Liver (tissue), 3 donors: ENCODE results near the gene LYRM2.

Source experiments
- CTCF ChIP-seq: fragments of 150-350 bp; IDR thresholded peaks from 2 replicates; pipeline ENCODE4 v1.5.1; 2017; ENCODE audit warnings: improper control_type of control experiment, low read depth, low read length; ENCODE audit not compliant: missing input control
- EGR1 ChIP-seq, 2 donors: IDR thresholded peaks; 2 replicates each; pipeline ENCODE4 v1.6.1; 2016 to 2018; ENCODE audit warnings: antibody characterized with exemption in 2 of 2, low read depth in 2 of 2
- GABPA ChIP-seq, 2 donors: IDR thresholded peaks in 1 of 2; conservative IDR thresholded peaks in 1 of 2; 2 replicates each; pipeline ENCODE4 v1.6.1; 2016; ENCODE audit warnings: antibody characterized with exemption in 2 of 2, mild to moderate bottlenecking in 1 of 2, moderate library complexity in 1 of 2
- HNF4G ChIP-seq: IDR thresholded peaks from 2 replicates; pipeline ENCODE4 v1.6.1; 2016; ENCODE audit warnings: antibody characterized with exemption
- TF ChIP-seq, protein P1 (sequence below): IDR thresholded peaks from 2 replicates; pipeline ENCODE4 v1.6.1; 2016; ENCODE audit warnings: antibody characterized with exemption
- donor health status: healthy.
- donor health status: healthy.

- TF ChIP-seq CTCF (no peak), EGR1 (IDR thresholded peaks at IDR 0.05; ENCODE audit: low read depth in 2 of 2) (no peak), GABPA (IDR thresholded peaks at IDR 0.05 in 1 of 2, conservative IDR thresholded peaks at IDR 0.05 in 1 of 2) (no peak), HNF4G (no peak)
- TF ChIP-seq, protein P1, sequence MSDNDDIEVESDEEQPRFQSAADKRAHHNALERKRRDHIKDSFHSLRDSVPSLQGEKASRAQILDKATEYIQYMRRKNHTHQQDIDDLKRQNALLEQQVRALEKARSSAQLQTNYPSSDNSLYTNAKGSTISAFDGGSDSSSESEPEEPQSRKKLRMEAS, result no peak
Measured at GRCh38 chr6:89575562-89575960, 63.0 kb downstream of the LYRM2 start.
